T follicular helper cell (primary cell): ENCODE data around the gene PATJ.
"Not testable (repeated sequence)": the region's sequence is repeated elsewhere in the genome, so short reads cannot be mapped to it uniquely, and the experiment has no call there.

ENCODE experiments used
- DNase-seq: peaks from one replicate; pipeline ENCODE4 v3.0.0-alpha.2; 2020; ENCODE audit warnings: low read depth

The PATJ gene

DNA sequence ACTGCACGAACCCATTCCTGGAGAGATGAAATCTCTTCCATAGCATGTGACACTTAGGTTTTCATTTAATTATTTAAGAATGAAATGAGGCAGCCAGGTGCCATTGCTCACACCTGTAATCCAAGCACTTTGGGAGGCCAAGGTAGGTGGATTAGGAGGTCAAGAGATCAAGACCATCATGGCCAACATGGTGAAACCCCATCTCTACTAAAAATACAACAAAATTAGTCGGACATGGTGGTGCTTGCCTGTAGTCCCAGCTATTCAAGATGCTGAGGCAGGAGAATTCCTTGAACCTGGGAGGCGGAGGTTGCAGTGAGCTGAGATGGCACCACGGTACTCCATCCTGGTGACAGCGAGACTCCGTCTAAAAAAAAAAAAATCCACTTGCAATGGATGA lies 470.1 kb downstream of the PATJ start:
- no peak for DNase-seq

DNA sequence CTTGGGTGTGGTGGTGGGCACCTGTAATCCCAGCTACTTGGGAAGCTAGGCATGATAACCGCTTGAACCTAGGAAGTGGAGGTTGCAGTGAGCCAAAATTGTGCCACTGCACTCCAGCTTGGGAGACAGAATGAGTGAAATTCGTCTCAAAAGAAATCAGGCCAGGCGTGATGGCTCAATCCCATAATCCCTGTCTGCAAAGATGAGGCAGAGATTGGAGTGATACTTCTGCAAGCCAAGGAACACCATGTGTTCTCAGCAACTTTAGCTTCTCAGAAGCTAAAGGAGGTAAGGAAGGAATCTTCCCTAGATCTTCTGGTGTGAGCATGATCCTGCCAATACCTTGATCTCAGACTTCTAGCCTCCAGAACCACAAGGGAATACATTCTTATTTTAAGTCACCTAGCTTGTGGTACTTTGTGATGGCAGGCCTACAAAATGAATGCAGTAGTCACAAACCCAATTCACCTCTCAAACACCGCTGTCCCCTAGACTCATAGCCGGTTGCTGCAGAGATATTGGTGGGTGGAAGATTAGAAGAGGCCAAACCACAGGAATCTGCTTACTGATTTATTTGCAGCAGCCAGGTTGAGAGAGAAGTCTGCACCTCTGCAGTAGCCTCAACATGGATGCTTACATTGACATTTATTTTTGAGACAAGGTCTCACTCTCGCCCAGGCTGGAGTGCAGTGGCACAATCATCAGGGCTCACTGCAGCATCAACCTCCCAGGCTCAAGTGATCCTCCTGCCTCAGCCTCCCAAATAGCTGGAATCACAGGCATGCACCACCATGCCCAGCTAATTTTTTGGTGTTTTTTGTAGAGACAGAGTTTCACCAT lies 471.0 kb downstream of the PATJ start:
- no peak for DNase-seq

DNA sequence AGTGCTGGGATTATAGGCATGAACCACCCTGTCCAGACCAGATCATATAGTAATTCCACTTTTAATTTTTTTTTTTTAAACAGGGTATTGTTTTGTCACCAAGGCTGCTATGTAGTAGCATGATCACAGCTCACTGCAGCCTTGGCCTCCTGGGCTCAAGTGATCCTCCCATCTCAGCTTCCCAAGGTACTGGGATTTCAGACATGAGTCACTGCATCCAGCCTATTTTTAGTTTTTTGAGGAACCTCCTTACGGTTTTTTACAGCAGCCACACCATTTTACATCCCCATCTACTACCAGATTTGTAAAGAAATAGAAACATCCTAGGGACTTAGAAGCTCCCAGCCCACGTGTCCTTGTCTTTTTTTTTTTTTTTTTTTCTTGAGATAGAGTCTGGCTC lies 476.3 kb downstream of the PATJ start:
- no peak for DNase-seq

DNA sequence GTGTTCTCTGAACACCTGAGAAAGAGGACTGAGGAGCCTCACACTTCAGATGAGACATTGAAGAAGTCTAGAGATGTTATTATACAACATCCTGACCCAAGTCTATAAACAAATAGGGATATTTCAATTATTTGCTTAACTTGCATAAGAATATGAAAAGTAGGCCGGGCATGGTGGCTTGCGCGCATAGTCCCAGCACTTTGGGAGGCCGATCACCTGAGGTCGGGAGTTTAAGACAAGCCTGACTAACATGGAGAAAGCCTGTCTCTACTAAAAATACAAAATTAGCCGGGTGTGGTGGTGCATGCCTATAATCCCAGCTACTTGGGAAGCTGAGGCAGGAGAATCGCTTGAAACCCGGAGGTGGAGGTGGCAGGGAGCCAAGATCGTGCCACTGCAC lies 478.2 kb downstream of the PATJ start:
- not testable (repeated sequence) for DNase-seq

DNA sequence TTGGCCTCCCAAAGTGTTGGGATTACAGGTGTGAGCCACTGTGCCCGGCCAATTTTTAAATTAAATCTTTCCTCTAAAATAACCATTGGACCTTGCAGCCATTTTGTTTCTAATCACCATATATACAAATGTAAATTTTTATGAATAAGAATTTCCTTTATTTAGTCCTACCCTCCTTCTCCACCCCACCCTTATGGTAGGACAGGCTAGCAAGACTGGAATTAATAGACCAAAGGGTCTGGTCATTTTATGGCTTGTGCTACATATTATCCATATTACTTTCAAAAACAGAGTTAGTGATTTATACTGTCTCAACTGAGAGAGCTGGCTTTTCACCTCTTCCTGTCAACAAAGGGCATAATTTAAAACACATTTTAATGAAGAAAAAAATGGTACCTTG lies 478.9 kb downstream of the PATJ start:
- no peak for DNase-seq

DNA sequence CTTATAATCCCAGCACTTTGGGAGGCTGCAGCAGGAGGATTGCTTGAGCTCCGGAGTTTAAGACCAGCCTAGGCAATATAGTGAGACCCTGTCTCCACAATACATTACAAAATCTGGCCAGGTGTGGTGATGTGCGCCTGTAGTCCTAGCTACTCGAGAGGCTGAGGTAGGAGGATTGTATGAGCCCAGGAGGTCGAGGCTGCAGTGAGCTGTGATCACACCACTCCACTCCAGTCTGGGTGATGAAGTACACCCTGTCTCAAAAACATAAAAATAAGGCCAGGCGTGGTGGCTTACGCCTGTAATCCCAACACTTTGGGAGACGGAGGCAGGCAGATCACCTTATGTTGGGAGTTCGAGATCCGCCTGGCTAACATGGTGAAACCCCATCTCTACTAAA lies 480.0 kb downstream of the PATJ start:
- DNase-seq: no peak

DNA sequence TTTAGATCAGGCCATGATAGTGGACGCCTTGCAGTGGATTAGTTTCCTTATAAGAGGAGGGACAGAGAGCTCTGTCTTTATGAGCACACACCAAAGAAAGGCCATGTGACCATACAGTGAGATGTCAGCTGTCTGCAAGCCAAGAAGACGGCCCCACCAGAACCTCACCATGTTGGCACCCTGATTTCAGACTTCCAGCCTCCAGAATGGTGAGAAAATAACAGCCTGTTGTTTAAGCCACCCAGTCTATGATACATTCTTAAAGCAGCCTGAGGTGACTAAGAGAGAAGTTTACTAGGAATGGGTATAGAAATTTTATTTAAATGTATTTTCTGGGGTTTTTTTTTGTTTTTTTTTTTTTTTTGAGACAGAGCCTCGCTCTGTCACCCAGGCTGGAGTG lies 481.9 kb downstream of the PATJ start:
- DNase-seq: no peak

DNA sequence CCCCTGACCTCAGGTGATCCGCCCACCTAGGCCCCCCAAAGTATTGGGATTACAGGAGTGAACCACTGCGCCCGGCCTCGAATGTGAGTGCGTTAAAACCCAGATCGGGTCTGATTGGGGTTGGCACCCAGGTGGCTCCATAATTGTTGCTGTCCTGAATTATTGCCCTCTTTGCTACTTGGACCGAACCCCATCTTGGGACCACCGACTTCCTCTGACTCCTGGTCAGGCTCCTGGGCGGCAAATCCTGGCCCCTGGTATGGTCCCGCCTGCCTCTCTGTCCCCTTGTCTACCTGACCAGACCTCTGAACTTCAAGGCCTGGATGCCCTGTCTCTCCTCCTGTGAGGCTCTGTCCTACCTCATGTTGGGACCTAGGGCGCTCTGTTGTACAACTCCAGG lies 485.2 kb downstream of the PATJ start:
- no peak for DNase-seq
